GM23248 (cell line): ENCODE measurements around the gene JARID2. TPM values are rescaled to one million over a fixed set of nuclear protein-coding genes. Genes with fewer than 3 reads are reported as not detected.
"Not testable (repeated sequence)": the region's sequence is repeated elsewhere in the genome, so short reads cannot be mapped to it uniquely, and the experiment has no call there.

Experiments used
- DNase-seq: peaks from one replicate; pipeline ENCODE4 v3.0.0-alpha.2; 2015
- H2AFZ ChIP-seq: fragments of 200-600 bp; sonication (generic); 2 replicates; pipeline ENCODE4 v1.6.1; 2016; ENCODE audit warnings: antibody characterized with exemption
- H3F3A ChIP-seq: fragments of 200-600 bp; sonication (generic); 2 replicates; pipeline ENCODE4 v1.6.1; 2016; ENCODE audit warnings: mild to moderate bottlenecking, antibody characterized with exemption, mixed run types; ENCODE audit not compliant: insufficient read depth
- H3K27ac ChIP-seq: fragments of 200-600 bp; sonication (generic); 2 replicates; pipeline ENCODE4 v1.5.1; 2016; ENCODE audit warnings: mild to moderate bottlenecking
- H3K27me3 ChIP-seq: fragments of 200-600 bp; sonication (generic); replicated peaks from 2 replicates; pipeline ENCODE4 v1.6.1; 2016; ENCODE audit warnings: mild to moderate bottlenecking; ENCODE audit not compliant: insufficient read depth
- H3K36me3 ChIP-seq: fragments of 200-600 bp; sonication (generic); 2 replicates; pipeline ENCODE4 v1.6.1; 2016; ENCODE audit warnings: low read depth, mild to moderate bottlenecking
- H3K4me1 ChIP-seq: fragments of 200-600 bp; sonication (generic); 2 replicates; pipeline ENCODE4 v1.6.1; 2016; ENCODE audit warnings: mild to moderate bottlenecking; ENCODE audit not compliant: insufficient read depth
- H3K4me2 ChIP-seq: fragments of 200-600 bp; sonication (generic); one replicate; pipeline ENCODE4 v1.6.1; 2016; ENCODE audit warnings: mild to moderate bottlenecking; ENCODE audit not compliant: unreplicated experiment
- H3K4me3 ChIP-seq: fragments of 200-600 bp; sonication (generic); 2 replicates; pipeline ENCODE4 v1.5.1; 2016; ENCODE audit warnings: mild to moderate bottlenecking
- H3K79me2 ChIP-seq: fragments of 200-600 bp; sonication (generic); 2 replicates; pipeline ENCODE4 v1.6.1; 2016; ENCODE audit warnings: mild to moderate bottlenecking; ENCODE audit not compliant: insufficient read depth
- H3K9ac ChIP-seq: fragments of 200-600 bp; sonication (generic); 2 replicates; pipeline ENCODE4 v1.6.1; 2016; ENCODE audit warnings: mild to moderate bottlenecking
- H3K9me2 ChIP-seq: fragments of 200-600 bp; sonication (generic); 2 replicates; pipeline ENCODE4 v1.6.1; 2016; ENCODE audit warnings: mixed run types, mild to moderate bottlenecking, moderate library complexity; ENCODE audit not compliant: insufficient read depth
- H3K9me3 ChIP-seq: fragments of 200-600 bp; sonication (generic); one replicate; pipeline ENCODE4 v1.6.1; 2017; ENCODE audit warnings: low read depth
- H4K20me1 ChIP-seq: fragments of 200-600 bp; sonication (generic); 2 replicates; pipeline ENCODE4 v1.6.0; 2016; ENCODE audit not compliant: insufficient read depth
- EZH2 ChIP-seq: fragments of 200-600 bp; sonication (generic); IDR thresholded peaks from 2 replicates; pipeline ENCODE4 v1.6.1; 2018; ENCODE audit warnings: antibody characterized with exemption, mild to moderate bottlenecking; ENCODE audit not compliant: insufficient read depth, poor library complexity, severe bottlenecking
- EZH2phosphoT487 ChIP-seq: fragments of 200-600 bp; sonication (generic); IDR thresholded peaks from 2 replicates; pipeline ENCODE4 v1.6.1; 2018; ENCODE audit warnings: antibody characterized with exemption, moderate library complexity, mild to moderate bottlenecking, low read depth; ENCODE audit not compliant: insufficient read depth
- WGBS, 2 experiments: methylation state at CpG; one replicate each; pipeline ENCODE4 v1.1.6; 2015 to 2017; ENCODE audit warnings: low lambda C conversion rate in 2 of 2, low coverage in 1 of 2; ENCODE audit errors: missing lambda C conversion rate in 2 of 2; 5-methylcytosine and 5-hydroxymethylcytosine counted together
- in situ Hi-C: fragments of 300-500 bp; cut with MboI; formaldehyde crosslinking; loops from 2 replicates; pipeline ENCODE4 v1.15.0; 2020
- polyA plus RNA-seq: library from polyadenylated mRNA; unstranded; fragments of >200 nt; fragmentation: Nextera tagmentation; extraction: Ambion mirVana; gene quantifications from 2 replicates; pipeline ENCODE4 v1.2.1, GENCODE V29; 2016
- total RNA-seq: library from RNA; depleted of rRNA; stranded (reverse); fragments of >200 nt; shearing (Covaris generic); gene quantifications from 2 replicates; pipeline ENCODE4 v1.2.3, GENCODE V29; 2014

Gene JARID2
- total and polyA plus RNA-seq, 2 experiments from 2014 or later: 3.9 to 9.3 TPM

GRCh38 chr6:15412767-15413166 is 166.9 kb downstream of the JARID2 start:
- Histone ChIP-seq H3F3A (no peaks in the 10 kb centered on the region), H3K9me3 (no peaks in the 10 kb centered on the region), H2AFZ (no peak overlapping the region), H3K36me3 (no peaks in the 10 kb centered on the region), H3K9ac (no peak overlapping the region), H3K27ac (no peak overlapping the region), H3K4me3 (no peak overlapping the region), H4K20me1 (peaks cover 2% of the 10 kb centered on the region; the same call in 1 of the 2 replicates), H3K4me1 (peaks cover 7% of the 10 kb centered on the region; the same call in 1 of the 2 replicates), H3K4me2 (no peak overlapping the region), H3K79me2 (peaks cover 79% of the 10 kb centered on the region), H3K9me2 (no peaks in the 10 kb centered on the region), H3K27me3 (no peaks in the 10 kb centered on the region)
- in situ Hi-C loops: no loop called here
- TF ChIP-seq EZH2phosphoT487: no peak
- TF ChIP-seq EZH2: no peak
- DNase-seq: no peak
- WGBS, 2 experiments: 98 to 99% methylated on average over 9 of the region's 9 CpGs

GRCh38 chr6:15413466-15414234 is 167.8 kb downstream of the JARID2 start:
- no peak for DNase-seq
- peaks cover 79% of the 10 kb centered on the region for H3K79me2 ChIP-seq
- H3K36me3 ChIP-seq: no peaks in the 10 kb centered on the region
- no peaks in the 10 kb centered on the region for H4K20me1 ChIP-seq
- H3K9me2 ChIP-seq: no peaks in the 10 kb centered on the region
- 54 to 59% methylated on average over 6 of the region's 6 CpGs for WGBS, 2 experiments
- H3F3A ChIP-seq: no peaks in the 10 kb centered on the region
- in situ Hi-C loops: no loop called here
- no peak overlapping the region for H3K9ac ChIP-seq
- H3K27ac ChIP-seq: no peak overlapping the region
- H3K4me2 ChIP-seq: no peak overlapping the region
- no peaks in the 10 kb centered on the region for H3K27me3 ChIP-seq
- H3K4me1 ChIP-seq: peaks cover 9% of the 10 kb centered on the region; the same call in 1 of the 2 replicates
- TF ChIP-seq EZH2: no peak
- no peak for TF ChIP-seq EZH2phosphoT487
- no peaks in the 10 kb centered on the region for H3K9me3 ChIP-seq
- no peak overlapping the region for H3K4me3 ChIP-seq
- no peak overlapping the region for H2AFZ ChIP-seq

GRCh38 chr6:15414235-15414612 is 168.4 kb downstream of the JARID2 start:
- no peaks in the 10 kb centered on the region for H3K9me2 ChIP-seq
- no peak for DNase-seq
- peaks cover 9% of the 10 kb centered on the region; the same call in 1 of the 2 replicates for H3K4me1 ChIP-seq
- TF ChIP-seq EZH2 (no peak), EZH2phosphoT487 (no peak)
- WGBS, 2 experiments: 10 to 11% methylated on average over 2 of the region's 2 CpGs
- in situ Hi-C loops: no loop called here
- H2AFZ ChIP-seq: no peak overlapping the region
- no peak overlapping the region for H3K4me2 ChIP-seq
- no peak overlapping the region for H3K9ac ChIP-seq
- H3F3A ChIP-seq: no peaks in the 10 kb centered on the region
- H4K20me1 ChIP-seq: no peaks in the 10 kb centered on the region
- H3K79me2 ChIP-seq: peaks cover 79% of the 10 kb centered on the region
- no peak overlapping the region for H3K27ac ChIP-seq
- H3K4me3 ChIP-seq: no peak overlapping the region
- no peaks in the 10 kb centered on the region for H3K9me3 ChIP-seq
- H3K27me3 ChIP-seq: no peaks in the 10 kb centered on the region
- H3K36me3 ChIP-seq: no peaks in the 10 kb centered on the region

GRCh38 chr6:15415622-15416021 is 169.8 kb downstream of the JARID2 start:
- H3K79me2 ChIP-seq: peaks cover 79% of the 10 kb centered on the region
- H3K27me3 ChIP-seq, H3K27ac ChIP-seq, H3K36me3 ChIP-seq, in situ Hi-C loops, H4K20me1 ChIP-seq, H3F3A ChIP-seq, H2AFZ ChIP-seq, H3K4me1 ChIP-seq, H3K9me3 ChIP-seq, H3K4me3 ChIP-seq, H3K4me2 ChIP-seq, H3K9me2 ChIP-seq, DNase-seq, H3K9ac ChIP-seq: not testable (repeated sequence)
- 93% methylated on average over 9 of the region's 30 CpGs; no CpG with 5 or more reads in 1 of the 2 experiments for WGBS, 2 experiments
